Measurements from ENCODE around the gene GDF2.

GDF2 gene

GRCh38 chr10:47363781-47364180 lies 41.5 kb downstream of the GDF2 start:
- Histone ChIP-seq H2BK15ac (replicated peaks; ENCODE audit: low read depth) (no peak overlapping the region), H3K36me3 (ENCODE audit: control insufficient read depth, insufficient read depth, low read length) (no peaks in the 10 kb centered on the region), H3K79me2 (ENCODE audit: control insufficient read depth, insufficient read depth, low read length) (no peaks in the 10 kb centered on the region), H3K27ac (ENCODE audit: low read depth, low read length) (no peak overlapping the region), H3K23ac (ENCODE audit: low read length) (no peak overlapping the region), H4K8ac (ENCODE audit: low read depth, low read length) (no peak overlapping the region), H3K4me2 (ENCODE audit: low read length) (no peak overlapping the region), H2BK120ac (ENCODE audit: low read depth, low read length) (no peak overlapping the region), H3K4me1 (ENCODE audit: control insufficient read depth, low read depth, low read length) (no peaks in the 10 kb centered on the region), H2BK5ac (ENCODE audit: low read length) (no peak overlapping the region), H4K5ac (ENCODE audit: low read length) (no peak overlapping the region), H3K79me1 (ENCODE audit: low read length) (no peaks in the 10 kb centered on the region), H2AK5ac (ENCODE audit: low read length) (no peak overlapping the region), H3K4ac (ENCODE audit: low read depth, low read length) (no peak overlapping the region), H3K27me3 (ENCODE audit: insufficient read depth, low read length, poor library complexity) (no peaks in the 10 kb centered on the region), H3K18ac (ENCODE audit: low read length) (no peak overlapping the region), H3K9ac (ENCODE audit: low read length) (no peak overlapping the region), H3K56ac (ENCODE audit: low read length) (no peak overlapping the region), H3K4me3 (ENCODE audit: low read length) (no peak overlapping the region)
- WGBS (ENCODE audit: extremely low coverage, insufficient coverage, low lambda C conversion rate) = no CpG with 5 or more reads among the region's 3 CpGs
- DNase-seq = no peak

GRCh38 chr10:47364366-47364765 lies 42.1 kb downstream of the GDF2 start:
- no peak overlapping the region for H3K23ac ChIP-seq (ENCODE audit: low read length)
- H3K27ac ChIP-seq (ENCODE audit: low read depth, low read length) = no peak overlapping the region
- H3K4ac ChIP-seq (ENCODE audit: low read depth, low read length) = no peak overlapping the region
- H3K56ac ChIP-seq (ENCODE audit: low read length) = no peak overlapping the region
- H3K18ac ChIP-seq (ENCODE audit: low read length) = no peak overlapping the region
- no peak overlapping the region for H2BK120ac ChIP-seq (ENCODE audit: low read depth, low read length)
- no peaks in the 10 kb centered on the region for H3K79me1 ChIP-seq (ENCODE audit: low read length)
- H2BK5ac ChIP-seq (ENCODE audit: low read length) = no peak overlapping the region
- no peaks in the 10 kb centered on the region for H3K36me3 ChIP-seq (ENCODE audit: control insufficient read depth, insufficient read depth, low read length)
- no peak overlapping the region for H3K4me3 ChIP-seq (ENCODE audit: low read length)
- no peak overlapping the region for H2BK15ac ChIP-seq (replicated peaks; ENCODE audit: low read depth)
- no peak overlapping the region for H4K5ac ChIP-seq (ENCODE audit: low read length)
- H4K8ac ChIP-seq (ENCODE audit: low read depth, low read length) = no peak overlapping the region
- no peaks in the 10 kb centered on the region for H3K4me1 ChIP-seq (ENCODE audit: control insufficient read depth, low read depth, low read length)
- no peak overlapping the region for H2AK5ac ChIP-seq (ENCODE audit: low read length)
- no CpG with 5 or more reads among the region's 4 CpGs for WGBS (ENCODE audit: extremely low coverage, insufficient coverage, low lambda C conversion rate)
- DNase-seq = no peak
- H3K79me2 ChIP-seq (ENCODE audit: control insufficient read depth, insufficient read depth, low read length) = no peaks in the 10 kb centered on the region
- H3K27me3 ChIP-seq (ENCODE audit: insufficient read depth, low read length, poor library complexity) = no peaks in the 10 kb centered on the region
- no peak overlapping the region for H3K9ac ChIP-seq (ENCODE audit: low read length)
- no peak overlapping the region for H3K4me2 ChIP-seq (ENCODE audit: low read length)

GRCh38 chr10:47364911-47365310 lies 42.7 kb downstream of the GDF2 start:
- no CpG with 5 or more reads among the region's 6 CpGs for WGBS (ENCODE audit: extremely low coverage, insufficient coverage, low lambda C conversion rate)
- Histone ChIP-seq H3K27me3 (ENCODE audit: insufficient read depth, low read length, poor library complexity) (no peaks in the 10 kb centered on the region), H3K79me1 (ENCODE audit: low read length) (no peaks in the 10 kb centered on the region)

GRCh38 chr10:47365431-47366180 lies 43.4 kb downstream of the GDF2 start:
- H2BK120ac ChIP-seq (ENCODE audit: low read depth, low read length) = no peak overlapping the region
- no peak overlapping the region for H3K4ac ChIP-seq (ENCODE audit: low read depth, low read length)
- no peaks in the 10 kb centered on the region for H3K79me1 ChIP-seq (ENCODE audit: low read length)
- no peak overlapping the region for H2BK15ac ChIP-seq (replicated peaks; ENCODE audit: low read depth)
- no peak overlapping the region for H2BK5ac ChIP-seq (ENCODE audit: low read length)
- H3K4me3 ChIP-seq (ENCODE audit: low read length) = no peak overlapping the region
- H3K79me2 ChIP-seq (ENCODE audit: control insufficient read depth, insufficient read depth, low read length) = no peaks in the 10 kb centered on the region
- H3K4me2 ChIP-seq (ENCODE audit: low read length) = no peak overlapping the region
- H3K56ac ChIP-seq (ENCODE audit: low read length) = no peak overlapping the region
- H2AK5ac ChIP-seq (ENCODE audit: low read length) = no peak overlapping the region
- no peak overlapping the region for H4K5ac ChIP-seq (ENCODE audit: low read length)
- no peaks in the 10 kb centered on the region for H3K4me1 ChIP-seq (ENCODE audit: control insufficient read depth, low read depth, low read length)
- H3K23ac ChIP-seq (ENCODE audit: low read length) = no peak overlapping the region
- H4K8ac ChIP-seq (ENCODE audit: low read depth, low read length) = no peak overlapping the region
- DNase-seq = no peak
- no peak overlapping the region for H3K27ac ChIP-seq (ENCODE audit: low read depth, low read length)
- H3K27me3 ChIP-seq (ENCODE audit: insufficient read depth, low read length, poor library complexity) = no peaks in the 10 kb centered on the region
- no peak overlapping the region for H3K18ac ChIP-seq (ENCODE audit: low read length)
- no peak overlapping the region for H3K9ac ChIP-seq (ENCODE audit: low read length)
- no peaks in the 10 kb centered on the region for H3K36me3 ChIP-seq (ENCODE audit: control insufficient read depth, insufficient read depth, low read length)
- no CpG with 5 or more reads among the region's 9 CpGs for WGBS (ENCODE audit: extremely low coverage, insufficient coverage, low lambda C conversion rate)

More at GRCh38 chr10:47364911-47365310, 42.7 kb downstream of the GDF2 start:
- Histone ChIP-seq H3K56ac (ENCODE audit: low read length) (no peak overlapping the region), H2BK120ac (ENCODE audit: low read depth, low read length) (no peak overlapping the region), H4K8ac (ENCODE audit: low read depth, low read length) (no peak overlapping the region), H2AK5ac (ENCODE audit: low read length) (no peak overlapping the region), H3K79me2 (ENCODE audit: control insufficient read depth, insufficient read depth, low read length) (no peaks in the 10 kb centered on the region), H3K9ac (ENCODE audit: low read length) (no peak overlapping the region), H3K18ac (ENCODE audit: low read length) (no peak overlapping the region), H3K36me3 (ENCODE audit: control insufficient read depth, insufficient read depth, low read length) (no peaks in the 10 kb centered on the region), H3K4me2 (ENCODE audit: low read length) (no peak overlapping the region), H2BK15ac (replicated peaks; ENCODE audit: low read depth) (no peak overlapping the region), H3K27ac (ENCODE audit: low read depth, low read length) (no peak overlapping the region), H3K4me3 (ENCODE audit: low read length) (no peak overlapping the region), H3K4ac (ENCODE audit: low read depth, low read length) (no peak overlapping the region), H3K4me1 (ENCODE audit: control insufficient read depth, low read depth, low read length) (no peaks in the 10 kb centered on the region), H2BK5ac (ENCODE audit: low read length) (no peak overlapping the region), H4K5ac (ENCODE audit: low read length) (no peak overlapping the region), H3K23ac (ENCODE audit: low read length) (no peak overlapping the region)
- no peak for DNase-seq

- H3K4me2 ChIP-seq (ENCODE audit: low read length) = no peak overlapping the region
- H3K9ac ChIP-seq (ENCODE audit: low read length) = no peak overlapping the region
- H3K4me3 ChIP-seq (ENCODE audit: low read length) = no peak overlapping the region
- H2BK5ac ChIP-seq (ENCODE audit: low read length) = no peak overlapping the region
- no peak overlapping the region for H3K27ac ChIP-seq (ENCODE audit: low read depth, low read length)
- H2AK5ac ChIP-seq (ENCODE audit: low read length) = no peak overlapping the region
- no CpG with 5 or more reads among the region's 5 CpGs for WGBS (ENCODE audit: extremely low coverage, insufficient coverage, low lambda C conversion rate)
- H3K4ac ChIP-seq (ENCODE audit: low read depth, low read length) = no peak overlapping the region
- no peak overlapping the region for H3K23ac ChIP-seq (ENCODE audit: low read length)
- no peak overlapping the region for H3K18ac ChIP-seq (ENCODE audit: low read length)
- H2BK120ac ChIP-seq (ENCODE audit: low read depth, low read length) = no peak overlapping the region
- H2BK15ac ChIP-seq (replicated peaks; ENCODE audit: low read depth) = no peak overlapping the region
- no peak overlapping the region for H4K8ac ChIP-seq (ENCODE audit: low read depth, low read length)
- no peak overlapping the region for H3K56ac ChIP-seq (ENCODE audit: low read length)
- DNase-seq = no peak
- H3K27me3 ChIP-seq (ENCODE audit: insufficient read depth, low read length, poor library complexity) = no peaks in the 10 kb centered on the region
- H3K36me3 ChIP-seq (ENCODE audit: control insufficient read depth, insufficient read depth, low read length) = no peaks in the 10 kb centered on the region
- H4K5ac ChIP-seq (ENCODE audit: low read length) = no peak overlapping the region
- H3K79me2 ChIP-seq (ENCODE audit: control insufficient read depth, insufficient read depth, low read length) = no peaks in the 10 kb centered on the region
- no peaks in the 10 kb centered on the region for H3K79me1 ChIP-seq (ENCODE audit: low read length)
- no peaks in the 10 kb centered on the region for H3K4me1 ChIP-seq (ENCODE audit: control insufficient read depth, low read depth, low read length)
Observed at GRCh38 chr10:47366181-47366631, 44.0 kb downstream of the GDF2 start.
